ENCODE data around the gene SKIC2.

DNA sequence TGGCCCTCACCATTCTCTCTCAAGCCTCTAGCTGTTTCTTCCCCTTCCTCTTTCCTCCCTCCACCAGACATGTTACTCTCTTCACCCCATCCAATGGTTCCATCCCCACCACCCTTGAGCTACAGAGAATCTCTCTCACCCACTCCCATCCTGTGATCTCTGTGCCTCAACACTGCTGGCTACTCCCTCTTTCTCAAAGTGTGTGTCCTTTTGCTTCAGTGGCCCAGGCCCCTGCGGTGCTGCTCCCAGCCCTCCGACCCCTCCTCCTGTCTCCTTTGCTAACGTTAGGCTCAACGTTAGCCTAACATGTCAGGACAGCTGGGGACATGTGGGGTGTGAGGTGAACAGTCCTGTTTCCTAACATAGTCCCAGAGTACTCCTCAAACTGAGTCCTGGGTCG is 6.1 kb upstream of the SKIC2 start:
- TF ChIP-seq, protein P1, sequence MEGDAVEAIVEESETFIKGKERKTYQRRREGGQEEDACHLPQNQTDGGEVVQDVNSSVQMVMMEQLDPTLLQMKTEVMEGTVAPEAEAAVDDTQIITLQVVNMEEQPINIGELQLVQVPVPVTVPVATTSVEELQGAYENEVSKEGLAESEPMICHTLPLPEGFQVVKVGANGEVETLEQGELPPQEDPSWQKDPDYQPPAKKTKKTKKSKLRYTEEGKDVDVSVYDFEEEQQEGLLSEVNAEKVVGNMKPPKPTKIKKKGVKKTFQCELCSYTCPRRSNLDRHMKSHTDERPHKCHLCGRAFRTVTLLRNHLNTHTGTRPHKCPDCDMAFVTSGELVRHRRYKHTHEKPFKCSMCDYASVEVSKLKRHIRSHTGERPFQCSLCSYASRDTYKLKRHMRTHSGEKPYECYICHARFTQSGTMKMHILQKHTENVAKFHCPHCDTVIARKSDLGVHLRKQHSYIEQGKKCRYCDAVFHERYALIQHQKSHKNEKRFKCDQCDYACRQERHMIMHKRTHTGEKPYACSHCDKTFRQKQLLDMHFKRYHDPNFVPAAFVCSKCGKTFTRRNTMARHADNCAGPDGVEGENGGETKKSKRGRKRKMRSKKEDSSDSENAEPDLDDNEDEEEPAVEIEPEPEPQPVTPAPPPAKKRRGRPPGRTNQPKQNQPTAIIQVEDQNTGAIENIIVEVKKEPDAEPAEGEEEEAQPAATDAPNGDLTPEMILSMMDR (IDR thresholded peaks at IDR 0.05) = no peak
- TF ChIP-seq POLR2A (IDR thresholded peaks at IDR 0.05) = no peak

Measured in tibial nerve (tissue), 3 donors.